Urothelium cell line (cell line): ENCODE results near the gene OR5K3.

Experiments
- DNase-seq: peaks from one replicate; pipeline ENCODE4 v3.0.0; 2011; ENCODE audit warnings: low spot score, mixed read lengths
- FAIRE-seq: peaks from 2 replicates; lab custom pipeline; 2011; peaks lifted over from hg19 to GRCh38; lab: Jason Lieb, UNC

OR5K3 gene

GRCh38 chr3:98432575-98432974 is 42.1 kb downstream of the OR5K3 start:
- FAIRE-seq, result no peak

DNA sequence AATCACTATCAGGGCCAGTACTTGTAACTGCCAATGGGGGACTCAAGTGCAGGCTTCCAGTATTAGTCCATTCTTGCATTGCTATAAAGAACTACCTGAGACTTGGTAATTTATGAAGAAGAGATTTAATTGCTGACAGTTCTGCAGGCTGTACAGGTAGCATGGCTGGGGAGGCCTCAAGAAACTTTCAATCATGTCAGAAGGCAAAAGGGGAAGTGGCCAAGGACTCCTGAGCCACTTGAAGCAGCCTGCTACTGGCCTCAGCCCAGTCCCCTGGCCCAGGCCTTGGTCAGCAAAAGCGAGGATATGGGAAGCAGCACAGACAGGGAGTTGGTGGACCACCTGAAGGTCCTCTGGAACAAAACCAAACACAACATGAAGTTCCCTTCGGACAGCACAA is 43.3 kb downstream of the OR5K3 start:
- FAIRE-seq (no peak), DNase-seq (no peak)

More at GRCh38 chr3:98432575-98432974, 42.1 kb downstream of the OR5K3 start:
- DNase-seq, result no peak

DNA sequence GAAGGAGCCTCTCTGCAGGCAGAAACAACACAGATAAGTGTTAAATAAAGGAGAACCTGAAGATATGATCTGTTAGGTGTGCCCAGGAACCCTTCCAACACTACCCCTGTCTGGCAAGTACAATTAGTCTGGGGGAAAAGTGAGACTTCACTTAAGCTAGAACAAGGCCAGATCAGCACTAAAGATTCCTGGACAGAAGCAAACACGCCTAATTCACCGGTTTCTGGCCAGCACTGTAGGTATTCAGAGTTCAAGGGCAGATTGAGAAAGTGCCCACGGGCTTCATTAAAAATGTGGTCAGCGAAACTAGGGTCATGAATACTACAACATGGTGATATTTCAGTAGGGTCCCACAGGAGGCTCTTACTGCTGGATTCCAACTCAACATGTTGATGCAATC is 43.9 kb downstream of the OR5K3 start:
- FAIRE-seq, result no peak
- DNase-seq, result no peak

- FAIRE-seq, result no peak
- no peak for DNase-seq
Measured at GRCh38 chr3:98440283-98440682, 49.8 kb downstream of the OR5K3 start.
